ENCODE data around the gene TENM3.

The TENM3 gene

DNA sequence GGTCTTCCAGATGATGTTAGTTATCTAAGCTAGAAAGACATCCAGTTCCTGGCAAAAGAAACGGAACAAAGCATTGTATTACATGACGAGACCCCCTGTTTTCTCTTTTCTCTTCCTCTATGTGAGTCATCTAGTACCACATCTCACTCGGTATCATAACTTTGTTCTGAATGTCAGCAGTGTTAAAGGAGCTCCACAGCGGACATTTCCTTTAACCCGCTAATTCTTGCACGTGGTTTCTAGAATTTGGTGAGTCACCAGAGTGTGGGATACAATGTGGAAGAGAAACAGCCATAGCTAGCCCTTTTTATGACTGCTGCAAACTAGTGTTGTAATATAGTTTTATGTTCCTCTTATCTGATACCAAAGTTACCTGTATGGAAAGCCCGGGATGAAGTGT, 243.7 kb downstream of the TENM3 start:
- H4K5ac ChIP-seq (ENCODE audit: low read length) = no peak overlapping the region
- H3K4me1 ChIP-seq (ENCODE audit: control insufficient read depth, low read depth, low read length) = no peaks in the 10 kb centered on the region
- H2BK15ac ChIP-seq (replicated peaks; ENCODE audit: low read depth) = no peak overlapping the region
- peak; percentile 33 for DNase-seq
- H3K27me3 ChIP-seq (ENCODE audit: insufficient read depth, low read length, poor library complexity) = no peaks in the 10 kb centered on the region
- H3K27ac ChIP-seq (ENCODE audit: low read depth, low read length) = no peak overlapping the region
- H3K79me1 ChIP-seq (ENCODE audit: low read length) = peaks cover 2% of the 10 kb centered on the region
- H2AK5ac ChIP-seq (ENCODE audit: low read length) = no peak overlapping the region
- H3K4ac ChIP-seq (ENCODE audit: low read depth, low read length) = no peak overlapping the region
- H3K23ac ChIP-seq (ENCODE audit: low read length) = no peak overlapping the region
- H3K9ac ChIP-seq (ENCODE audit: low read length) = no peak overlapping the region
- H2BK120ac ChIP-seq (ENCODE audit: low read depth, low read length) = no peak overlapping the region
- peaks cover 7% of the 10 kb centered on the region for H3K79me2 ChIP-seq (ENCODE audit: control insufficient read depth, insufficient read depth, low read length)
- no peak overlapping the region for H3K18ac ChIP-seq (ENCODE audit: low read length)
- no peaks in the 10 kb centered on the region for H3K36me3 ChIP-seq (ENCODE audit: control insufficient read depth, insufficient read depth, low read length)
- no peak overlapping the region for H3K4me2 ChIP-seq (ENCODE audit: low read length)
- H4K8ac ChIP-seq (ENCODE audit: low read depth, low read length) = no peak overlapping the region
- no CpG with 5 or more reads among the region's 7 CpGs for WGBS (ENCODE audit: extremely low coverage, insufficient coverage, low lambda C conversion rate)
- no peak overlapping the region for H3K56ac ChIP-seq (ENCODE audit: low read length)
- H2BK5ac ChIP-seq (ENCODE audit: low read length) = no peak overlapping the region
- H3K4me3 ChIP-seq (ENCODE audit: low read length) = no peak overlapping the region

GRCh38 chr4:182488896-182489295, 245.7 kb downstream of the TENM3 start:
- Histone ChIP-seq H3K23ac (ENCODE audit: low read length) (no peak overlapping the region), H3K79me1 (ENCODE audit: low read length) (peaks cover 2% of the 10 kb centered on the region), H3K9ac (ENCODE audit: low read length) (no peak overlapping the region), H3K4me1 (ENCODE audit: control insufficient read depth, low read depth, low read length) (no peaks in the 10 kb centered on the region), H3K4me3 (ENCODE audit: low read length) (no peak overlapping the region), H3K79me2 (ENCODE audit: control insufficient read depth, insufficient read depth, low read length) (peaks cover 7% of the 10 kb centered on the region), H2BK15ac (replicated peaks; ENCODE audit: low read depth) (no peak overlapping the region), H2BK120ac (ENCODE audit: low read depth, low read length) (no peak overlapping the region), H3K36me3 (ENCODE audit: control insufficient read depth, insufficient read depth, low read length) (no peaks in the 10 kb centered on the region), H3K4ac (ENCODE audit: low read depth, low read length) (no peak overlapping the region), H3K18ac (ENCODE audit: low read length) (no peak overlapping the region), H3K56ac (ENCODE audit: low read length) (no peak overlapping the region), H4K5ac (ENCODE audit: low read length) (no peak overlapping the region), H3K27ac (ENCODE audit: low read depth, low read length) (no peak overlapping the region), H4K8ac (ENCODE audit: low read depth, low read length) (no peak overlapping the region), H2BK5ac (ENCODE audit: low read length) (no peak overlapping the region), H3K27me3 (ENCODE audit: insufficient read depth, low read length, poor library complexity) (no peaks in the 10 kb centered on the region), H3K4me2 (ENCODE audit: low read length) (no peak overlapping the region), H2AK5ac (ENCODE audit: low read length) (no peak overlapping the region)
- WGBS (ENCODE audit: extremely low coverage, insufficient coverage, low lambda C conversion rate) = no CpG with 5 or more reads among the region's 2 CpGs
- DNase-seq = no peak

- Histone ChIP-seq H3K9ac (ENCODE audit: low read length) (no peak overlapping the region), H2AK5ac (ENCODE audit: low read length) (no peak overlapping the region), H3K56ac (ENCODE audit: low read length) (no peak overlapping the region), H3K4me1 (ENCODE audit: control insufficient read depth, low read depth, low read length) (no peaks in the 10 kb centered on the region), H3K36me3 (ENCODE audit: control insufficient read depth, insufficient read depth, low read length) (no peaks in the 10 kb centered on the region), H2BK120ac (ENCODE audit: low read depth, low read length) (no peak overlapping the region), H2BK5ac (ENCODE audit: low read length) (no peak overlapping the region), H3K4ac (ENCODE audit: low read depth, low read length) (no peak overlapping the region), H3K79me2 (ENCODE audit: control insufficient read depth, insufficient read depth, low read length) (peaks cover 4% of the 10 kb centered on the region), H2BK15ac (replicated peaks; ENCODE audit: low read depth) (no peak overlapping the region), H3K23ac (ENCODE audit: low read length) (no peak overlapping the region), H4K8ac (ENCODE audit: low read depth, low read length) (no peak overlapping the region), H4K5ac (ENCODE audit: low read length) (no peak overlapping the region), H3K4me2 (ENCODE audit: low read length) (no peak overlapping the region), H3K4me3 (ENCODE audit: low read length) (no peak overlapping the region), H3K18ac (ENCODE audit: low read length) (no peak overlapping the region), H3K79me1 (ENCODE audit: low read length) (peaks cover 2% of the 10 kb centered on the region), H3K27me3 (ENCODE audit: insufficient read depth, low read length, poor library complexity) (no peaks in the 10 kb centered on the region), H3K27ac (ENCODE audit: low read depth, low read length) (no peak overlapping the region)
- 100% methylated on average over 1 of the region's 2 CpGs for WGBS (ENCODE audit: extremely low coverage, insufficient coverage, low lambda C conversion rate)
- no peak for DNase-seq
Observed at GRCh38 chr4:182489607-182490006, 246.4 kb downstream of the TENM3 start.

DNA sequence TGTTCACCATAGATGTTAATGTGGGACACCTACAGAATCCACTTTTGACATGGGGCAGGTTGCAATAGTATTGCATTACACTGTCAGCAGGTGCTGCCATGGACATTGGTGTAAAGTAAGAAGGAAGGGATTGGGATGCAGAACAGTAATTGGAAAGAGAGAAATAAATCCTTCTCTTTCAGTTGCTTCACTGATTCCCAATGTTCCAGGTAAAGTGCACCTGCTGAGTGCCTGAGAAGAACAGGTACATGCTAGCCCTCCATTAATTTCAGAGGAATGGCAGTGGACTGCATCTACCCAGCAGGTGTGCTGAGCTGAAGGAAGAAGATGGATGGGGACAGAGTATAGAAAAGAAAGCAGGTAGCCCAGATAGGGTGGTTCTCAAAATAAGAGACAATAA, 248.5 kb downstream of the TENM3 start:
- Histone ChIP-seq H3K79me2 (ENCODE audit: control insufficient read depth, insufficient read depth, low read length) (peaks cover 4% of the 10 kb centered on the region), H3K27ac (ENCODE audit: low read depth, low read length) (no peak overlapping the region), H3K36me3 (ENCODE audit: control insufficient read depth, insufficient read depth, low read length) (no peaks in the 10 kb centered on the region), H3K79me1 (ENCODE audit: low read length) (peaks cover 2% of the 10 kb centered on the region), H4K8ac (ENCODE audit: low read depth, low read length) (no peak overlapping the region), H3K4me2 (ENCODE audit: low read length) (no peak overlapping the region), H3K27me3 (ENCODE audit: insufficient read depth, low read length, poor library complexity) (no peaks in the 10 kb centered on the region), H3K4ac (ENCODE audit: low read depth, low read length) (no peak overlapping the region), H3K18ac (ENCODE audit: low read length) (no peak overlapping the region), H3K9ac (ENCODE audit: low read length) (no peak overlapping the region), H4K5ac (ENCODE audit: low read length) (no peak overlapping the region), H2BK120ac (ENCODE audit: low read depth, low read length) (no peak overlapping the region), H2BK5ac (ENCODE audit: low read length) (no peak overlapping the region), H3K23ac (ENCODE audit: low read length) (no peak overlapping the region), H2BK15ac (replicated peaks; ENCODE audit: low read depth) (no peak overlapping the region), H3K4me1 (ENCODE audit: control insufficient read depth, low read depth, low read length) (peaks cover 5% of the 10 kb centered on the region), H2AK5ac (ENCODE audit: low read length) (no peak overlapping the region), H3K4me3 (ENCODE audit: low read length) (no peak overlapping the region), H3K56ac (ENCODE audit: low read length) (no peak overlapping the region)
- DNase-seq = no peak

DNA sequence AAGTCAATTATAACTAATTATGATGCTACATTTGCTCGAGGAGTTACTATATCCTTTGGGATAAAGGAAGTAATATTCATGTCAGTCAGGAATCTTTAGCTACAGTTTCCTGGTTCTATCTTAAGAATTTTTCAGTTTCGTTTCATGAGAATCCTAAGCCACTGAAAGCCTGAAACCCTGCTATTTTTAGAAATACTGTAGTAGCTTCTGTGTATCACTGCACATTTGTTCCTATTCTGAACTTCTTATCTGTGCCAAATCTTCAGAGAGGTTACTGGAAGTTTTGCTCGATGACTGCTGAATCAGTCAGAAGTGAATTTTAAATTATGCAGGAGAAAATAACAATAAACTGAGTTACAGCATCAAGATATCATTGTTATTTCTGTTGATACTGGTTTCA, 249.2 kb downstream of the TENM3 start:
- H4K8ac ChIP-seq (ENCODE audit: low read depth, low read length) = no peak overlapping the region
- H3K27me3 ChIP-seq (ENCODE audit: insufficient read depth, low read length, poor library complexity) = no peaks in the 10 kb centered on the region
- H3K56ac ChIP-seq (ENCODE audit: low read length) = no peak overlapping the region
- no peak overlapping the region for H3K18ac ChIP-seq (ENCODE audit: low read length)
- H3K4ac ChIP-seq (ENCODE audit: low read depth, low read length) = no peak overlapping the region
- no peak overlapping the region for H3K4me3 ChIP-seq (ENCODE audit: low read length)
- no peaks in the 10 kb centered on the region for H3K36me3 ChIP-seq (ENCODE audit: control insufficient read depth, insufficient read depth, low read length)
- H2BK5ac ChIP-seq (ENCODE audit: low read length) = no peak overlapping the region
- H3K4me1 ChIP-seq (ENCODE audit: control insufficient read depth, low read depth, low read length) = peaks cover 5% of the 10 kb centered on the region
- no CpG with 5 or more reads among the region's 3 CpGs for WGBS (ENCODE audit: extremely low coverage, insufficient coverage, low lambda C conversion rate)
- DNase-seq = no peak
- H4K5ac ChIP-seq (ENCODE audit: low read length) = no peak overlapping the region
- H2BK120ac ChIP-seq (ENCODE audit: low read depth, low read length) = no peak overlapping the region
- no peak overlapping the region for H3K23ac ChIP-seq (ENCODE audit: low read length)
- peaks cover 4% of the 10 kb centered on the region for H3K79me2 ChIP-seq (ENCODE audit: control insufficient read depth, insufficient read depth, low read length)
- no peaks in the 10 kb centered on the region for H3K79me1 ChIP-seq (ENCODE audit: low read length)
- no peak overlapping the region for H3K4me2 ChIP-seq (ENCODE audit: low read length)
- H3K27ac ChIP-seq (ENCODE audit: low read depth, low read length) = no peak overlapping the region
- no peak overlapping the region for H2BK15ac ChIP-seq (replicated peaks; ENCODE audit: low read depth)
- no peak overlapping the region for H2AK5ac ChIP-seq (ENCODE audit: low read length)
- no peak overlapping the region for H3K9ac ChIP-seq (ENCODE audit: low read length)

DNA sequence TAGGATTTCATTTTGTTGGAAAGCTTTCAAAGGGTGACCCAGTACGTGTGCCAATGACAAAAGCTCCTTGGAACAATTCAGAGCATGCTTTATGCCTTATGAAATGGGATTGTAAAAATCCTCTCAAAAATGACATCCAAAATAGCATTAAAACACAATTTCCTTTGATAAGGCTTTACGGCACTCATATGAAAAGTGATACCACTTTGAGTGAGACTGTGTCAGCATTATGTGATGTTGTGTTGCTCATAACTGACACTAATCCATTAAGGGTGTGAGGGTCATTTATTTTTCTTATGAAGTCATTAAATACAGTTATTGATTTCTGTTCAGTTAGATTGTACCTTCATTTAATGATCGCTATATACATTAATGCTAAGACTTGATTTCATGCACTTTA, 250.2 kb downstream of the TENM3 start:
- Histone ChIP-seq H4K5ac (ENCODE audit: low read length) (no peak overlapping the region), H3K4me3 (ENCODE audit: low read length) (no peak overlapping the region), H3K4me1 (ENCODE audit: control insufficient read depth, low read depth, low read length) (peaks cover 5% of the 10 kb centered on the region), H2AK5ac (ENCODE audit: low read length) (no peak overlapping the region), H3K79me1 (ENCODE audit: low read length) (no peaks in the 10 kb centered on the region), H3K9ac (ENCODE audit: low read length) (no peak overlapping the region), H3K18ac (ENCODE audit: low read length) (no peak overlapping the region), H2BK5ac (ENCODE audit: low read length) (no peak overlapping the region), H3K79me2 (ENCODE audit: control insufficient read depth, insufficient read depth, low read length) (peaks cover 4% of the 10 kb centered on the region), H4K8ac (ENCODE audit: low read depth, low read length) (no peak overlapping the region), H3K27ac (ENCODE audit: low read depth, low read length) (no peak overlapping the region), H3K23ac (ENCODE audit: low read length) (no peak overlapping the region), H3K36me3 (ENCODE audit: control insufficient read depth, insufficient read depth, low read length) (no peaks in the 10 kb centered on the region), H3K56ac (ENCODE audit: low read length) (no peak overlapping the region), H2BK15ac (replicated peaks; ENCODE audit: low read depth) (no peak overlapping the region), H2BK120ac (ENCODE audit: low read depth, low read length) (no peak overlapping the region), H3K4ac (ENCODE audit: low read depth, low read length) (no peak overlapping the region), H3K27me3 (ENCODE audit: insufficient read depth, low read length, poor library complexity) (no peaks in the 10 kb centered on the region), H3K4me2 (ENCODE audit: low read length) (no peak overlapping the region)
- DNase-seq = no peak
- no CpG with 5 or more reads among the region's 3 CpGs for WGBS (ENCODE audit: extremely low coverage, insufficient coverage, low lambda C conversion rate)

Measured in mesendoderm (in vitro differentiated cells).